HL-60 (cell line): Measurements from ENCODE around the gene RAP1GAP2.
"Not testable (repeated sequence)": the region's sequence is repeated elsewhere in the genome, so short reads cannot be mapped to it uniquely, and the experiment has no call there.

Source experiments
- DNase-seq, 2 experiments: peaks; one replicate each; pipeline ENCODE4 v3.0.0-alpha.2; 2010 to 2020; ENCODE audit warnings: low read depth in 1 of 2, low spot score in 1 of 2
- H3K27ac ChIP-seq: fragments of 250-450 bp; sonication (Bioruptor Pico); replicated peaks from 2 replicates; pipeline ENCODE4 v1.5.1; 2020; ENCODE audit warnings: mild to moderate bottlenecking, moderate library complexity
- H3K27me3 ChIP-seq: fragments of 250-450 bp; sonication (Bioruptor Pico); 2 replicates; pipeline ENCODE4 v1.5.1; 2021; ENCODE audit warnings: mild to moderate bottlenecking, moderate library complexity; ENCODE audit not compliant: insufficient read depth, poor library complexity, severe bottlenecking
- H3K4me3 ChIP-seq: replicated peaks from 2 replicates; pipeline ENCODE4 v1.5.1; 2011; ENCODE audit warnings: mild to moderate bottlenecking, control low read depth, low read length; ENCODE audit not compliant: insufficient read depth
- CTCF ChIP-seq: IDR thresholded peaks from one replicate; pipeline ENCODE4 v1.5.1; 2011; ENCODE audit warnings: low read length, control low read depth, inconsistent platforms; ENCODE audit not compliant: insufficient read depth
- GABPA ChIP-seq: IDR thresholded peaks from 2 replicates; pipeline ENCODE4 v1.6.1; 2012; ENCODE audit warnings: low read depth
- POLR2AphosphoS5 ChIP-seq: IDR thresholded peaks from 2 replicates; pipeline ENCODE4 v1.6.1; 2012; ENCODE audit warnings: low read depth
- REST ChIP-seq: IDR thresholded peaks from 2 replicates; pipeline ENCODE4 v1.6.1; 2012; ENCODE audit warnings: low read depth; ENCODE audit not compliant: insufficient replicate concordance
- SPI1 ChIP-seq: IDR thresholded peaks from 2 replicates; pipeline ENCODE4 v1.6.1; 2012; ENCODE audit warnings: low read depth, mild to moderate bottlenecking, borderline replicate concordance

Gene RAP1GAP2

GRCh38 chr17:2989855-2990254, 193.6 kb downstream of the RAP1GAP2 start:
- no peak for DNase-seq
- TF ChIP-seq GABPA (no peak), POLR2AphosphoS5 (no peak), CTCF (no peak), REST (no peak), SPI1 (no peak)
- Histone ChIP-seq H3K27me3 (no peaks in the 10 kb centered on the region), H3K27ac (no peak overlapping the region), H3K4me3 (no peak overlapping the region)

- Histone ChIP-seq H3K27me3 (no peaks in the 10 kb centered on the region), H3K27ac (no peak overlapping the region), H3K4me3 (no peak overlapping the region)
- TF ChIP-seq SPI1, result peak; percentile 45
- no peak for TF ChIP-seq CTCF
- peak; percentile 24; the same call in 1 of the 2 replicates for TF ChIP-seq POLR2AphosphoS5
- no peak for TF ChIP-seq GABPA
- no peak for DNase-seq
These were observed 194.2 kb downstream of the RAP1GAP2 start for GRCh38 chr17:2990396-2990795.

- H3K27ac ChIP-seq, H3K27me3 ChIP-seq, H3K4me3 ChIP-seq, DNase-seq: not testable (repeated sequence)
These were observed 195.3 kb downstream of the RAP1GAP2 start for GRCh38 chr17:2991396-2992180.

- Histone ChIP-seq H3K27ac (no peak overlapping the region), H3K4me3 (no peak overlapping the region), H3K27me3 (no peaks in the 10 kb centered on the region)
- DNase-seq, result no peak
- no peak for TF ChIP-seq CTCF
- no peak for TF ChIP-seq SPI1
- TF ChIP-seq REST, result no peak
- TF ChIP-seq POLR2AphosphoS5, result no peak
- TF ChIP-seq GABPA, result no peak
These were observed 198.2 kb downstream of the RAP1GAP2 start for GRCh38 chr17:2994441-2994840.
